GM12875 (cell line): ENCODE results near the gene NCAPH2.

Experiments used
- H3K4me3 ChIP-seq: one replicate; pipeline ENCODE4 v1.5.1; 2011; ENCODE audit warnings: low read depth, low read length, control low read depth
- TF ChIP-seq, protein P1 (sequence below): IDR thresholded peaks from 2 replicates; pipeline ENCODE4 v1.5.1; 2011; ENCODE audit warnings: low read depth, mild to moderate bottlenecking, control low read depth, inconsistent platforms, low read length, moderate library complexity, borderline replicate concordance; ENCODE audit not compliant: insufficient read depth

Gene NCAPH2

DNA sequence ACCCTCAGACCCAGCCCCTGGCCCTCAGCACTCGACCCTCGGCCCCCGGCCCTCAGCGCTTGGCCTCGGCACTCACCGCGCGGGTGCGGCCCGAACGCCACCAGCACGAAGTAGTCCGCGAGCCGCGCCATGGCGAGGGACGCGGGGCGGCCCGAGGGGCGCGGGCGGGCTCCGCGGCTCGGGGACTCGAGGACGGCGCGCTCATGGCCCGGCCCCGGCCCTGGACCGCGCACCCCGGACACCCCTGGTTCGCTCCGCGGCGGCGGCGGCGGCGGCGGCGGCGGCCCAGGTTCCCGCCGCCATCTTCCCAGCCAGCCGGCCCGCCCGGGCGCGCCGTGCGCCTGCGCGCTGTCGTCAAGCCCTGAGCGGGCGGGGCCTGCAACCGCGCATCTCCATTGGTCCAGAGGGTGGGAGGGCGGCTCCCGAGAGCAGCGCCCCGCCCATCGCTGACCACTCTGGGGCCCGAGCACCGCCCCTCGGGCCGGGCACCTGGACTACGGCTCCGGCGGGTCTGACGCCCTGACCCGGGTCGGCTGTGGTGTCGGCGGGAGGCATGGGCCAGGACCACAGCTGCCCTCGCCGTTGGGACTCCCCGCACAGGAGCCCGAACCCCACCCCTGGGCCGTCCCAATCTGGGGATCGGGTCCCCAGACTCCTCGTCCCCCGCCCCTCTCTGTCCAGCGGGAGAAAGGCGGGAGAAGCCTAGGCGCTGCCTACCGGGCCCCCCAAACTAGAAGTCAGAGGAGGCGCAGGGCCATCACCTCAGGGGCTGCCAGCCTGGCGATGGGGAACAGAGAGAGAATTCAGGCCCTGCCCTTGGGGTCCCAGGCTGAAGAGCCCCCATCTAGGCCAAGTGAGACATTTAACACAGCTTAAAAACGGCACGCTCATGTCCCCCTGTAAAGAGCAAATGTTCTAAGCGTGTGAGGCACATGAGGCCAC lies 33.0 kb upstream of the NCAPH2 start, which contains the start of gene SBF1:
Gene SBF1, minus strand, starts transcription at position 326 of the 942 bp plus-strand sequence. Its CDS starts 195 bp downstream, at position 131.
- peak within 1 kb of the TSS; percentile 74 for H3K4me3 ChIP-seq
- TF ChIP-seq, protein P1, sequence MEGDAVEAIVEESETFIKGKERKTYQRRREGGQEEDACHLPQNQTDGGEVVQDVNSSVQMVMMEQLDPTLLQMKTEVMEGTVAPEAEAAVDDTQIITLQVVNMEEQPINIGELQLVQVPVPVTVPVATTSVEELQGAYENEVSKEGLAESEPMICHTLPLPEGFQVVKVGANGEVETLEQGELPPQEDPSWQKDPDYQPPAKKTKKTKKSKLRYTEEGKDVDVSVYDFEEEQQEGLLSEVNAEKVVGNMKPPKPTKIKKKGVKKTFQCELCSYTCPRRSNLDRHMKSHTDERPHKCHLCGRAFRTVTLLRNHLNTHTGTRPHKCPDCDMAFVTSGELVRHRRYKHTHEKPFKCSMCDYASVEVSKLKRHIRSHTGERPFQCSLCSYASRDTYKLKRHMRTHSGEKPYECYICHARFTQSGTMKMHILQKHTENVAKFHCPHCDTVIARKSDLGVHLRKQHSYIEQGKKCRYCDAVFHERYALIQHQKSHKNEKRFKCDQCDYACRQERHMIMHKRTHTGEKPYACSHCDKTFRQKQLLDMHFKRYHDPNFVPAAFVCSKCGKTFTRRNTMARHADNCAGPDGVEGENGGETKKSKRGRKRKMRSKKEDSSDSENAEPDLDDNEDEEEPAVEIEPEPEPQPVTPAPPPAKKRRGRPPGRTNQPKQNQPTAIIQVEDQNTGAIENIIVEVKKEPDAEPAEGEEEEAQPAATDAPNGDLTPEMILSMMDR: no peak

DNA sequence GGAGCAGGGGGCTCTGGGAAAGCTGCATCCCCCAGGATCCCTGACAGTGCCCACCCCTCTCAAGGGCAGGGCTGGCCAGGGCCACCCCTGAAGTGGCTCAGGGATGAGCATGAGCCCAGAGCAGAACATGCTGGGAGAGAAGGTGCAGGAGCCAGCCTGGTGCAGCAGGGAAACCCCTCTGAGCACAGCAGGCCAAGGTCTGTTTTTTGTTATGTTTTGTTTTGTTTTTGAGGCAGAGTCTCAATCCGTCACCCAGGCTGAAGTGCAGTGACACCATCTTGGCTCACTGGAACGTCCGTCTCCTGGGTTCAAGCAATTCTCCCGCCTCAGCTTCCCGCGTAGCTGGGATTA lies 32.4 kb upstream of the NCAPH2 start:
- TF ChIP-seq, protein P1: no peak
- no peak overlapping the region for H3K4me3 ChIP-seq

DNA sequence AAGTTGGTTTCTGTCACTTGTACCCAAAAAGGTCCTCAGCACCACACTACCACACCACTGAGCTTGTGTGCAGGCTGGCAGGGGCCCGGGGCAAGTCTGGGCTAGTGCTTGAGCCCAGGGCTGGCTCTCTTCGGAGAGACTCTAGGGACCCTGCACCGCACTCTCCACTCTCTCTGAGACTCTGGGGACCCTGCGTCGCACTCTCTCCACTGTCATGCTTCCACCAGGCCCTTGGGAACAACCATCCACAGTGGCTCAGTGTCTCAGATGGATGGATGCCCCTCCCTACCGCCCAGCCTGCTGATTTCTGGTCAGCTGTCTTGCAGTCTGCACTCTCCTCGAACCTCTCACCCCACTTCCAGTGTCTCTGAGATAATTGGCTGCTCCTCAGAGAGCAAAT lies 31.2 kb upstream of the NCAPH2 start:
- TF ChIP-seq, protein P1: no peak
- H3K4me3 ChIP-seq: no peak overlapping the region

DNA sequence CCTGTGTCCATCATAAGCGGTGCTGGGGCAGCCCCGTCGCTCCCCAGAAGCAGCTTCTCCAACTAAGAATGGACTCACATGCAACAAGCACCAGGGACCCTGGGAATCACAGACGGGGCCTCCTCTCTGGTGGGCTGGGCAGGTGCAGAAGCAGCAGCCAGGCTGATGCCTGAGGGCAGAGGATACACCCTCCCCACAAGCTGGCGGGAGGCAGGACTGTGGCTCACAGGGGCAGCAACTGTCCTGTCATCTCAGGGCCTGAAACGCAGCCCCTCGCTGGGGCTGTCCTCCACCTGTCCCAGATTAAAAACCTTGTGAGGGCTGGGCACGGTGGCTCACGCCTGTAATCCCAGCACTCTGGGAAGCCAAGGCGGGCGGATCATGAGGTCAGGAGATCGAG lies 30.1 kb upstream of the NCAPH2 start:
- H3K4me3 ChIP-seq: no peak overlapping the region
- TF ChIP-seq, protein P1: no peak

DNA sequence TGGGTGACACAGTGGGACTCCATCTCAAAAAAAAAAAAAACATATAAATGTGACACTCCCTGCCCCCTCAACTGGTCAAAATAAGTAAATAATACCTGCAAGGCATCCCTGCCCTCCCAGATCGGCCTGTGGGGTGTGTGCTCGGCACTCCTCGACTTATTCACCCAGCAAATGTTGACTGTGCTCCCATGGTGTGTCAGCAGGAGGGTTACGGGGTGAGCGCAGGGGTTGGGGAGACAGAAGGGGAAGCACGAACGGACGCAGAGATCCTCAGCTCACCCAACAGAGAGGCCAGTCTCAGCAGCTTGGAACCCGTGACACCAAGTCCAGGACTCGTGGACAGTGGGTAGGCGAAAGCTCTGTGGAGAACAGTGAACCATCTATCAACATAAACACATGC lies 28.3 kb upstream of the NCAPH2 start:
- TF ChIP-seq, protein P1: no peak
- no peak overlapping the region for H3K4me3 ChIP-seq

DNA sequence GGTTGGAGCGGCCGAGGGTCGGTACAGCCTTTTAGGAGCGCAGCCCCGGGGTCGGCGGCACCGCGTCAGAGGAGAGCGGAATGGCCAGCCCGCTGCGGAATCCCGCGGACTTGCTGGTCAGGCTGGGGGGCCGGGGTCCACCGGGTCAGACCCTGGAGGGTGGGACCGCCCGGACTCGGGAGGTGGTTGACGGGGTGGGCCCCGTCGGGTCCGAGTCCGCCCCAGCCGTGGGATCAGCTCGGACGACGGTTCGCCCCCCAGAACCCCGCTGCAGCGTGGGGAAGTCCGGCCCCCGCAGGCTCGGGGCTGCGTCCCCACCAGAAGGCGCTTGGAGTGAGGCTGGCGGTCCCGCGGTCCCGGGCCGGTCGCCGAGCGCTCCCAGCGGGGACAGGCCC lies 27.0 kb upstream of the NCAPH2 start:
- H3K4me3 ChIP-seq: no peak overlapping the region
- TF ChIP-seq, protein P1: no peak

DNA sequence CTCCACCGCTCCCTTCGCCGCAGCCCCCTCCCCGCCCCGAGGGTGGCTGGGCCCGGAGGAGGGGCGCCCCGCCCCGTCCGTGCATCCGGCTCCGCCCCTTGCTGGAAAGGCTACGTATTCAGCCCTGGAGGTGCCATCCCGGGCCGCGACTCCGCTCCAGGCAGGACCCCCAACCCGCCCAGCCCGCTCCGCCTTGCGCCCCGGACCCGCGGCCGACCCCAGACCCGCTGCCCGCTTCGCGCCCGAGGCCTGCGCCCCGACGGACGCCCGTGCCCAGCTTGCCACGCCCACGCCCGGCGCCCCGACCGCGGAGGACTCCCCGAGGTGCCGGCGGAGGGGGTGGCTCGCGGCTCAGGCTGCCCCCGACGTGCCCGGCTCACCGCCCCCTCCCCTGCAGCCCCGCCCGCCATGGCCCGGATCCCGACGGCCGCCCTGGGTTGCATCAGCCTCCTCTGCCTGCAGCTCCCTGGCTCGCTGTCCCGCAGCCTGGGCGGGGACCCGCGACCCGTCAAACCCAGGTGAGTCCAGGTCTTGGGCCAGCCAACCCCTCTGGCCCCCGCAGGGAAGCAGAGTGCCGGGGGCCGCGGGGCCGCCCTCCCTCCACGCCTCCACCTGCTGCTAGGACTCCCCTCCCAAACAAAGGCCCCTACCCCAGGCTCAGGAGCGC lies 26.5 kb upstream of the NCAPH2 start, which contains the start of gene ADM2:
Gene ADM2, plus strand, starts transcription at position 104 of the 667 bp plus-strand sequence. Its CDS starts 305 bp downstream, at position 409.
- H3K4me3 ChIP-seq: no peak within 1 kb of the TSS
- TF ChIP-seq, protein P1: no peak
